Bronchial epithelial cell (primary cell): ENCODE measurements around the gene LINC00632. TPM values are rescaled to one million over a fixed set of nuclear protein-coding genes. Genes with fewer than 3 reads are reported as not detected.
"Not testable (repeated sequence)": the region's sequence is repeated elsewhere in the genome, so short reads cannot be mapped to it uniquely, and the experiment has no call there.

Source experiments
- DNase-seq: peaks from one replicate; pipeline ENCODE4 v3.0.0-alpha.2; 2010; ENCODE audit warnings: low read depth
- FAIRE-seq: peaks from 2 replicates; lab custom pipeline; 2011; peaks lifted over from hg19 to GRCh38; lab: Jason Lieb, UNC
- H3K27me3 ChIP-seq: 2 replicates; pipeline ENCODE4 v1.5.1; 2011; ENCODE audit warnings: low read length; ENCODE audit not compliant: control insufficient read depth, insufficient read depth
- H3K36me3 ChIP-seq: 2 replicates; pipeline ENCODE4 v1.5.1; 2011; ENCODE audit warnings: low read length; ENCODE audit not compliant: control insufficient read depth, insufficient read depth
- H3K4me3 ChIP-seq: 2 replicates; pipeline ENCODE4 v1.5.1; 2011; ENCODE audit warnings: mild to moderate bottlenecking, low read depth, low read length, control low read depth
- CTCF ChIP-seq: IDR thresholded peaks from 2 replicates; pipeline ENCODE4 v1.5.1; 2011; ENCODE audit warnings: mild to moderate bottlenecking, moderate library complexity, low read length, control low read depth, inconsistent platforms; ENCODE audit not compliant: insufficient read depth, severe bottlenecking
- total RNA-seq: library from RNA; depleted of rRNA; stranded (reverse); fragments of >200 nt; gene quantifications from 2 replicates; pipeline ENCODE4 v1.2.1, GENCODE V29; 2014

LINC00632 gene
- total RNA-seq = 0.26 and 0.53 TPM in 2 replicates

GRCh38 chrX:140709421-140709846 lies at the start of gene LINC00632:
Gene LINC00632 (plus strand): TSS chrX:140709759.
- H3K27me3 ChIP-seq = no peaks in the 10 kb centered on the region
- DNase-seq = no peak
- H3K36me3 ChIP-seq = no peaks in the 10 kb centered on the region
- H3K4me3 ChIP-seq = no peak within 1 kb of the TSS
- no peak for TF ChIP-seq CTCF
- no peak for FAIRE-seq

- DNase-seq = peak; percentile 11
- Histone ChIP-seq H3K36me3 (no peaks in the 10 kb centered on the region), H3K27me3 (no peaks in the 10 kb centered on the region), H3K4me3 (no peak overlapping the region)
- no peak for TF ChIP-seq CTCF
- no peak for FAIRE-seq
These were observed 47.9 kb upstream of the LINC00632 start for GRCh38 chrX:140661643-140662042.

- H3K27me3 ChIP-seq = no peaks in the 10 kb centered on the region
- TF ChIP-seq CTCF = peak; percentile 16
- DNase-seq = peak; percentile 34
- no peak overlapping the region for H3K4me3 ChIP-seq
- no peaks in the 10 kb centered on the region for H3K36me3 ChIP-seq
- no peak for FAIRE-seq
These were observed 44.6 kb upstream of the LINC00632 start for GRCh38 chrX:140664939-140665338.

- no peak for FAIRE-seq
- DNase-seq = no peak
- H3K36me3 ChIP-seq = no peaks in the 10 kb centered on the region
- H3K27me3 ChIP-seq = no peaks in the 10 kb centered on the region
- TF ChIP-seq CTCF = no peak
- no peak overlapping the region for H3K4me3 ChIP-seq
These were observed 36.5 kb upstream of the LINC00632 start for GRCh38 chrX:140672840-140673731.

GRCh38 chrX:140687706-140688105 lies 21.9 kb upstream of the LINC00632 start:
- H3K4me3 ChIP-seq = no peak overlapping the region
- FAIRE-seq (no peak), DNase-seq (no peak)
- TF ChIP-seq CTCF = no peak
- no peaks in the 10 kb centered on the region for H3K36me3 ChIP-seq
- no peaks in the 10 kb centered on the region for H3K27me3 ChIP-seq

GRCh38 chrX:140691596-140691995 lies 18.0 kb upstream of the LINC00632 start:
- not testable (repeated sequence) for FAIRE-seq, DNase-seq, H3K36me3 ChIP-seq, H3K27me3 ChIP-seq, H3K4me3 ChIP-seq
